HepG2 (cell line): ENCODE data around the gene ABCB8. TPM values are rescaled to one million over a fixed set of nuclear protein-coding genes. Genes with fewer than 3 reads are reported as not detected.

Experiments used
- GATAD2A ChIP-seq: IDR thresholded peaks from 2 replicates; pipeline ENCODE4 v1.6.1; 2016
- NCOA2 ChIP-seq: sonication (generic); formaldehyde crosslinking; IDR thresholded peaks from 2 replicates; pipeline ENCODE4 v1.8.0; 2022; ENCODE audit warnings: inconsistent platforms
- RBFOX2 ChIP-seq: fragments of 200-400 bp; formaldehyde crosslinking; IDR thresholded peaks from 2 replicates; pipeline ENCODE4 v1.6.1; 2017; ENCODE audit warnings: low read depth, mild to moderate bottlenecking, low read length
- SIX4 ChIP-seq: sonication (generic); formaldehyde crosslinking; IDR thresholded peaks from 2 replicates; pipeline ENCODE4 v1.4.0; 2020; ENCODE audit warnings: missing genetic modification reagents
- ZFP82 ChIP-seq: sonication (generic); formaldehyde crosslinking; IDR thresholded peaks from 2 replicates; pipeline ENCODE4 v1.5.1; 2020; ENCODE audit warnings: mild to moderate bottlenecking, missing genetic modification reagents, borderline replicate concordance
- ZNF703 ChIP-seq: sonication (generic); formaldehyde crosslinking; IDR thresholded peaks from 2 replicates; pipeline ENCODE4 v1.5.1; 2020; ENCODE audit warnings: missing genetic modification reagents, mild to moderate bottlenecking, moderate library complexity, borderline replicate concordance
- polyA plus RNA-seq, 8 experiments: library from polyadenylated mRNA; depleted of rRNA in 3 of 8; stranded (reverse) in 7 of 8; unstranded in 1 of 8; fragments of >200 nt; fragmentation: Illumina TruSeq in 4 of 8; extraction: Trizol in 4 of 8; gene quantifications; 2 replicates each; pipeline versions ENCODE4 v1.2.1 to v1.2.3, GENCODE V29; 2011 to 2016; ENCODE audit warnings: low read depth in 4 of 8, missing spikeins in 1 of 8, mixed read lengths in 1 of 8; ENCODE audit not compliant: insufficient read depth in 1 of 8
- total RNA-seq, 5 experiments: library from RNA; depleted of rRNA; stranded (reverse); fragments of >200 nt; fragmentation: Illumina TruSeq; extraction: Trizol; gene quantifications; 2 replicates each; pipeline ENCODE4 v1.2.3, GENCODE V29; 2016; ENCODE audit warnings: low read depth in 1 of 5
- TF ChIP-seq, protein P1 (sequence below): sonication (generic); formaldehyde crosslinking; IDR thresholded peaks from 2 replicates; pipeline ENCODE4 v1.4.0; 2020; ENCODE audit warnings: missing genetic modification reagents
- TF ChIP-seq, protein P2 (sequence below): IDR thresholded peaks from 2 replicates; pipeline ENCODE4 v1.6.1; 2016; ENCODE audit warnings: mild to moderate bottlenecking
- TF ChIP-seq, protein P3 (sequence below): sonication (generic); formaldehyde crosslinking; IDR thresholded peaks from 2 replicates; pipeline ENCODE4 v1.5.0; 2020; ENCODE audit warnings: mild to moderate bottlenecking, missing genetic modification reagents, borderline replicate concordance
- TF ChIP-seq, protein P4 (sequence below): sonication (generic); formaldehyde crosslinking; IDR thresholded peaks from 2 replicates; pipeline ENCODE4 v1.4.0; 2020; ENCODE audit warnings: missing genetic modification reagents
- TF ChIP-seq, protein P5 (sequence below): sonication (generic); formaldehyde crosslinking; IDR thresholded peaks from 2 replicates; pipeline ENCODE4 v1.9.0; 2021; ENCODE audit warnings: missing genetic modification reagents, mild to moderate bottlenecking, borderline replicate concordance

ABCB8 gene
- total and polyA plus RNA-seq, 2 of the 13 experiments (the other 11 are each of a cell fraction or from before 2014, with no cell fraction given) = 6.6 to 16.7 TPM

DNA sequence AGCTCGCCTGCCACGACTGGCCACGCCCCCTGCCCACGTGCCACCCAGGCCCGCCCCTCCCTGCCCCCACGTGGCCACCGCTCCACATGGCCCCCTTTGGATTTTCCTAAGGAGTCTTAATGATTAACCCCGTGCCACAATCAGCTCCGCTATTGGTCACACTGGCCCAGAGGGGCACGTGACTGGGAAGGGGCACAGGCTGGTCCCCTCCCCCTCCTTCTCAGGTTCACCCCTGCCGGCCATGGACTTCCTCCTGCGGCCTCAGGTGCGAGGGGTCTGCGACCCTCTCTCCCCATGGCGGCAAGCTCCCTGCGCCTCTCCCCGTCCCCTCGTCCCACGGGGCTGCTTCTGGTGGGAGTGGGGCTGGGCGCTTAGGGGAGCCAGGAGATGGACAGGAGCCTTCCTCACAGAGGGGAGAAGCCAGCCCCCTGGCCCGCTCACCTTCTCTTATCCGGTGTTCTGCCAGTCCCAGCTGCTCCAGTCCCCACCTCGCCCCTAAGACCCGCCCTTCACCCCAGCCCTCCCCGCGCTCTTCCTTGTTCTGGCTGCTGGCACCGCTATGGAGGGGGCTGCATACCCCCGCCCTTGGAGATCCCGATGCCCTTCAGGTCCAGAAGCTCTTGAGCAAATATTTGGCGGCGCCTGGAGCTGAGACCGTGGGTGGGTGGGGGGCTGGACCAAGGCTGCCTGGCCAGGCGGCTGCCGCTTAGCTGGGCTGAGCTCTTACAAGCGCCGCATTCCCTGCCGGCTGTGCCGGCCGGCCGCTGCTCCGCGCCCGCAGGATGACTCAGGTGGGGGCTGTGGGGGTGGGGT lies 34.4 kb downstream of the ABCB8 start (continued):
- TF ChIP-seq, protein P1, sequence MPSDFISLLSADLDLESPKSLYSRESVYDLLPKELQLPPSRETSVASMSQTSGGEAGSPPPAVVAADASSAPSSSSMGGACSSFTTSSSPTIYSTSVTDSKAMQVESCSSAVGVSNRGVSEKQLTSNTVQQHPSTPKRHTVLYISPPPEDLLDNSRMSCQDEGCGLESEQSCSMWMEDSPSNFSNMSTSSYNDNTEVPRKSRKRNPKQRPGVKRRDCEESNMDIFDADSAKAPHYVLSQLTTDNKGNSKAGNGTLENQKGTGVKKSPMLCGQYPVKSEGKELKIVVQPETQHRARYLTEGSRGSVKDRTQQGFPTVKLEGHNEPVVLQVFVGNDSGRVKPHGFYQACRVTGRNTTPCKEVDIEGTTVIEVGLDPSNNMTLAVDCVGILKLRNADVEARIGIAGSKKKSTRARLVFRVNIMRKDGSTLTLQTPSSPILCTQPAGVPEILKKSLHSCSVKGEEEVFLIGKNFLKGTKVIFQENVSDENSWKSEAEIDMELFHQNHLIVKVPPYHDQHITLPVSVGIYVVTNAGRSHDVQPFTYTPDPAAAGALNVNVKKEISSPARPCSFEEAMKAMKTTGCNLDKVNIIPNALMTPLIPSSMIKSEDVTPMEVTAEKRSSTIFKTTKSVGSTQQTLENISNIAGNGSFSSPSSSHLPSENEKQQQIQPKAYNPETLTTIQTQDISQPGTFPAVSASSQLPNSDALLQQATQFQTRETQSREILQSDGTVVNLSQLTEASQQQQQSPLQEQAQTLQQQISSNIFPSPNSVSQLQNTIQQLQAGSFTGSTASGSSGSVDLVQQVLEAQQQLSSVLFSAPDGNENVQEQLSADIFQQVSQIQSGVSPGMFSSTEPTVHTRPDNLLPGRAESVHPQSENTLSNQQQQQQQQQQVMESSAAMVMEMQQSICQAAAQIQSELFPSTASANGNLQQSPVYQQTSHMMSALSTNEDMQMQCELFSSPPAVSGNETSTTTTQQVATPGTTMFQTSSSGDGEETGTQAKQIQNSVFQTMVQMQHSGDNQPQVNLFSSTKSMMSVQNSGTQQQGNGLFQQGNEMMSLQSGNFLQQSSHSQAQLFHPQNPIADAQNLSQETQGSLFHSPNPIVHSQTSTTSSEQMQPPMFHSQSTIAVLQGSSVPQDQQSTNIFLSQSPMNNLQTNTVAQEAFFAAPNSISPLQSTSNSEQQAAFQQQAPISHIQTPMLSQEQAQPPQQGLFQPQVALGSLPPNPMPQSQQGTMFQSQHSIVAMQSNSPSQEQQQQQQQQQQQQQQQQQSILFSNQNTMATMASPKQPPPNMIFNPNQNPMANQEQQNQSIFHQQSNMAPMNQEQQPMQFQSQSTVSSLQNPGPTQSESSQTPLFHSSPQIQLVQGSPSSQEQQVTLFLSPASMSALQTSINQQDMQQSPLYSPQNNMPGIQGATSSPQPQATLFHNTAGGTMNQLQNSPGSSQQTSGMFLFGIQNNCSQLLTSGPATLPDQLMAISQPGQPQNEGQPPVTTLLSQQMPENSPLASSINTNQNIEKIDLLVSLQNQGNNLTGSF = no peak
- TF ChIP-seq, protein P2, sequence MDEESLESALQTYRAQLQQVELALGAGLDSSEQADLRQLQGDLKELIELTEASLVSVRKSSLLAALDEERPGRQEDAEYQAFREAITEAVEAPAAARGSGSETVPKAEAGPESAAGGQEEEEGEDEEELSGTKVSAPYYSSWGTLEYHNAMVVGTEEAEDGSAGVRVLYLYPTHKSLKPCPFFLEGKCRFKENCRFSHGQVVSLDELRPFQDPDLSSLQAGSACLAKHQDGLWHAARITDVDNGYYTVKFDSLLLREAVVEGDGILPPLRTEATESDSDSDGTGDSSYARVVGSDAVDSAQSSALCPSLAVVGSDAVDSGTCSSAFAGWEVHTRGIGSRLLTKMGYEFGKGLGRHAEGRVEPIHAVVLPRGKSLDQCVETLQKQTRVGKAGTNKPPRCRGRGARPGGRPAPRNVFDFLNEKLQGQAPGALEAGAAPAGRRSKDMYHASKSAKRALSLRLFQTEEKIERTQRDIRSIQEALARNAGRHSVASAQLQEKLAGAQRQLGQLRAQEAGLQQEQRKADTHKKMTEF (CRISPR knock-in tag) = peak; percentile 60
- TF ChIP-seq, protein P3, sequence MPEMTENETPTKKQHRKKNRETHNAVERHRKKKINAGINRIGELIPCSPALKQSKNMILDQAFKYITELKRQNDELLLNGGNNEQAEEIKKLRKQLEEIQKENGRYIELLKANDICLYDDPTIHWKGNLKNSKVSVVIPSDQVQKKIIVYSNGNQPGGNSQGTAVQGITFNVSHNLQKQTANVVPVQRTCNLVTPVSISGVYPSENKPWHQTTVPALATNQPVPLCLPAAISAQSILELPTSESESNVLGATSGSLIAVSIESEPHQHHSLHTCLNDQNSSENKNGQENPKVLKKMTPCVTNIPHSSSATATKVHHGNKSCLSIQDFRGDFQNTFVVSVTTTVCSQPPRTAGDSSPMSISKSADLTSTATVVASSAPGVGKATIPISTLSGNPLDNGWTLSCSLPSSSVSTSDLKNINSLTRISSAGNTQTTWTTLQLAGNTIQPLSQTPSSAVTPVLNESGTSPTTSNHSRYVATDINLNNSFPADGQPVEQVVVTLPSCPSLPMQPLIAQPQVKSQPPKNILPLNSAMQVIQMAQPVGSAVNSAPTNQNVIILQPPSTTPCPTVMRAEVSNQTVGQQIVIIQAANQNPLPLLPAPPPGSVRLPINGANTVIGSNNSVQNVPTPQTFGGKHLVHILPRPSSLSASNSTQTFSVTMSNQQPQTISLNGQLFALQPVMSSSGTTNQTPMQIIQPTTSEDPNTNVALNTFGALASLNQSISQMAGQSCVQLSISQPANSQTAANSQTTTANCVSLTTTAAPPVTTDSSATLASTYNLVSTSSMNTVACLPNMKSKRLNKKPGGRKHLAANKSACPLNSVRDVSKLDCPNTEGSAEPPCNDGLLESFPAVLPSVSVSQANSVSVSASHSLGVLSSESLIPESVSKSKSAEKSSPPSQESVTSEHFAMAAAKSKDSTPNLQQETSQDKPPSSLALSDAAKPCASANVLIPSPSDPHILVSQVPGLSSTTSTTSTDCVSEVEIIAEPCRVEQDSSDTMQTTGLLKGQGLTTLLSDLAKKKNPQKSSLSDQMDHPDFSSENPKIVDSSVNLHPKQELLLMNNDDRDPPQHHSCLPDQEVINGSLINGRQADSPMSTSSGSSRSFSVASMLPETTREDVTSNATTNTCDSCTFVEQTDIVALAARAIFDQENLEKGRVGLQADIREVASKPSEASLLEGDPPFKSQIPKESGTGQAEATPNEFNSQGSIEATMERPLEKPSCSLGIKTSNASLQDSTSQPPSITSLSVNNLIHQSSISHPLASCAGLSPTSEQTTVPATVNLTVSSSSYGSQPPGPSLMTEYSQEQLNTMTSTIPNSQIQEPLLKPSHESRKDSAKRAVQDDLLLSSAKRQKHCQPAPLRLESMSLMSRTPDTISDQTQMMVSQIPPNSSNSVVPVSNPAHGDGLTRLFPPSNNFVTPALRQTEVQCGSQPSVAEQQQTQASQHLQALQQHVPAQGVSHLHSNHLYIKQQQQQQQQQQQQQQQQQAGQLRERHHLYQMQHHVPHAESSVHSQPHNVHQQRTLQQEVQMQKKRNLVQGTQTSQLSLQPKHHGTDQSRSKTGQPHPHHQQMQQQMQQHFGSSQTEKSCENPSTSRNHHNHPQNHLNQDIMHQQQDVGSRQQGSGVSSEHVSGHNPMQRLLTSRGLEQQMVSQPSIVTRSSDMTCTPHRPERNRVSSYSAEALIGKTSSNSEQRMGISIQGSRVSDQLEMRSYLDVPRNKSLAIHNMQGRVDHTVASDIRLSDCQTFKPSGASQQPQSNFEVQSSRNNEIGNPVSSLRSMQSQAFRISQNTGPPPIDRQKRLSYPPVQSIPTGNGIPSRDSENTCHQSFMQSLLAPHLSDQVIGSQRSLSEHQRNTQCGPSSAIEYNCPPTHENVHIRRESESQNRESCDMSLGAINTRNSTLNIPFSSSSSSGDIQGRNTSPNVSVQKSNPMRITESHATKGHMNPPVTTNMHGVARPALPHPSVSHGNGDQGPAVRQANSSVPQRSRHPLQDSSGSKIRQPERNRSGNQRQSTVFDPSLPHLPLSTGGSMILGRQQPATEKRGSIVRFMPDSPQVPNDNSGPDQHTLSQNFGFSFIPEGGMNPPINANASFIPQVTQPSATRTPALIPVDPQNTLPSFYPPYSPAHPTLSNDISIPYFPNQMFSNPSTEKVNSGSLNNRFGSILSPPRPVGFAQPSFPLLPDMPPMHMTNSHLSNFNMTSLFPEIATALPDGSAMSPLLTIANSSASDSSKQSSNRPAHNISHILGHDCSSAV (CRISPR knock-in tag) = no peak
- TF ChIP-seq ZNF703 (CRISPR knock-in tag) (no peak), GATAD2A (CRISPR knock-in tag) (no peak), ZFP82 (CRISPR knock-in tag) (no peak), NCOA2 (CRISPR knock-in tag) (0 out of 2 replicates have a peak, but pooled peaks have one; percentile 17), SIX4 (peak; percentile 84), RBFOX2 (peak; percentile 79)
- TF ChIP-seq, protein P4, sequence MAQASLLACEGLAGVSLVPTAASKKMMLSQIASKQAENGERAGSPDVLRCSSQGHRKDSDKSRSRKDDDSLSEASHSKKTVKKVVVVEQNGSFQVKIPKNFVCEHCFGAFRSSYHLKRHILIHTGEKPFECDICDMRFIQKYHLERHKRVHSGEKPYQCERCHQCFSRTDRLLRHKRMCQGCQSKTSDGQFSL (CRISPR knock-in tag) = no peak
- TF ChIP-seq, protein P5, sequence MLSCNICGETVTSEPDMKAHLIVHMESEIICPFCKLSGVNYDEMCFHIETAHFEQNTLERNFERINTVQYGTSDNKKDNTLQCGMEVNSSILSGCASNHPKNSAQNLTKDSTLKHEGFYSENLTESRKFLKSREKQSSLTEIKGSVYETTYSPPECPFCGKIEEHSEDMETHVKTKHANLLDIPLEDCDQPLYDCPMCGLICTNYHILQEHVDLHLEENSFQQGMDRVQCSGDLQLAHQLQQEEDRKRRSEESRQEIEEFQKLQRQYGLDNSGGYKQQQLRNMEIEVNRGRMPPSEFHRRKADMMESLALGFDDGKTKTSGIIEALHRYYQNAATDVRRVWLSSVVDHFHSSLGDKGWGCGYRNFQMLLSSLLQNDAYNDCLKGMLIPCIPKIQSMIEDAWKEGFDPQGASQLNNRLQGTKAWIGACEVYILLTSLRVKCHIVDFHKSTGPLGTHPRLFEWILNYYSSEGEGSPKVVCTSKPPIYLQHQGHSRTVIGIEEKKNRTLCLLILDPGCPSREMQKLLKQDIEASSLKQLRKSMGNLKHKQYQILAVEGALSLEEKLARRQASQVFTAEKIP (CRISPR knock-in tag) = no peak
